NCI-H748 treated with DMSO at 0.1 percent for 48 hours (cell line): Measurements from ENCODE around the gene ZSCAN16.

ENCODE experiments used
- DNase-seq: peaks from one replicate; lab custom pipeline; 2025; lab: John Stamatoyannopoulos, UW

The ZSCAN16 gene

GRCh38 chr6:28134015-28134414, 9.6 kb downstream of the ZSCAN16 start:
- DNase-seq = peak; percentile 49

DNA sequence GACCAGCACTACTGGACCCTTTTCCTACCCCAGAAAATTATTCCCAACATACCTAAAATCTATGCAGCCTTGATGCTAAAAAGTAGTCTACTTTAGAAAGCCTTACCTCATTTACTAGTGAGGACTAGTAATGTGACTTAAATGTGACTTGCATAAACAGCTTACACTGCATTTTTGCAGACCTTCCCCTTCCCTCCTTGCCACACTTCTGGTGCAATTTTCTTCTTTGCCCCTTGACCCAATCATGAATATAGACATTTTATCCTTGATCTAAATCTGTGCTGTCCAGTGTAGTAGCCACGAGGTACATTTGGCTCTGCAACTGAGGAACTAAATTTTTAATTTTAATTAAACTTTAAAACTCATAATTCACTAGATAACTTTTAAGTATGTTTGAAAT, 10.3 kb downstream of the ZSCAN16 start:
- no peak for DNase-seq

GRCh38 chr6:28135393-28135792, 11.0 kb downstream of the ZSCAN16 start:
- DNase-seq = no peak

DNA sequence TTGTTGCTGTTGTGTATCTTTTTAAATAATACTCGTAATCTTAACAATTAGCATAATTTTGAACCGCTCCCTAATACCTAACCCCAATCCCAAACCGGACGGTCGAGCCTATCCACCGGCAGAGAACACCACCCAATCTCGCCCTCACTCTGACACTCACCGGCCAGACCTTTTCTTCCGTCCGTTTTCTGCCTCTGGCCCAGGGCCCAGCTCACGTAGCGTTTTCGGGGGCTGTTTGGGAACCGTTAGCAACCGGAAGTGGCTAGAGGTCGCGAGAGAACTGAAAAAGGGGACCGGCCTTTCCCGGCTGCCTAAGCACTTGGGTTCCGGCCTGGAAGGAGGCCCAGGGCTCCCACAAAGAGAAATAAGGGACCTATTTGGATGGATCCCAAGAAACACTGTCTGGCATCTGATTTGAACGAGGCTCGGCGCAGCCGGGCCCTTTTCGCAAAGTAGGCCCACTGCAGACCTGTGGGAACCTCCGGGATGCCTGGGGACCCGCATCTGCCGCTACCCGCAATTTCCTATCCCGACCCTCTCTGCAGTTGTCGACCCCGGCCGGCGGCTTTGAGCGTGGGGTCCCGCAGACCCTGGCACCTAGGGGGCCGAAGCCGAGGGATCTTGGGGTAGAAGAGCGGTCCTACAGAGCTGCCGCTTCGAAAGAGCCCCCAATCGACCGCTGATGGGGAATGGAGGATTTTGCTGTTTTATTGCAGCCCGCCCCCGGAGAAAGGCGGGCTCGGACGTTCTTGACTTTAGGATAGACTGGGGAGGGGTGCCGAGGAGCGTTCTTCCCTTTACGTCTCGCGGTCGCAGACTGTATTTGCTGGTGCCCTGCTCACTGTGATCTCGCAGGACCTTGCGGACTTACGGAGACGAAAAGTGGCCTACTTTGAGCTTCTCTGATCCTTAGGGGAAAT, 12.4 kb downstream of the ZSCAN16 start:
- peak; percentile 85 for DNase-seq

DNA sequence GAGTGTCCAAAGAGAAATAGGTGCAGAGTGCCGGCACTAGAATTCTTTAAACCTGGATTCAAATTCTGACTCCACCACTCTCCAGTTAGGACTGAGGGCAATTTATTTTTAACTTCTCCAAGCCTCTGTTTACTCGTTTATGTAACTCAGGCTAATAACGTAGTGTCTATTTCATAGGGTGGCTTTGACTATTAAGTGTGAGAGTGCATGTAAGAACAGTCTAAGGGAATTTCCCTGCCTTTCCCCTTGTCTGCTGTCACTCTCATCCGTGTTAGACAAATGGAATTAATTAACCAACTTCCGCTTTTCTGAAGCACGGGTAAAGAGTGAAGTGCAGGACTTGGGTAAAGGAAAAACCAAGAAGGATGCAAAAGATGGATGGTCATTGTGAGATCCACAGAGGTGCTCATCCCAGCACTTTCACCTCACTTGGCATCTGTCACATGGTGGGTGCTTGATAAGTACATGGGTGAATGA, 13.1 kb downstream of the ZSCAN16 start:
- peak; percentile 14 for DNase-seq

GRCh38 chr6:28139860-28140543, 15.6 kb downstream of the ZSCAN16 start:
- DNase-seq = no peak

DNA sequence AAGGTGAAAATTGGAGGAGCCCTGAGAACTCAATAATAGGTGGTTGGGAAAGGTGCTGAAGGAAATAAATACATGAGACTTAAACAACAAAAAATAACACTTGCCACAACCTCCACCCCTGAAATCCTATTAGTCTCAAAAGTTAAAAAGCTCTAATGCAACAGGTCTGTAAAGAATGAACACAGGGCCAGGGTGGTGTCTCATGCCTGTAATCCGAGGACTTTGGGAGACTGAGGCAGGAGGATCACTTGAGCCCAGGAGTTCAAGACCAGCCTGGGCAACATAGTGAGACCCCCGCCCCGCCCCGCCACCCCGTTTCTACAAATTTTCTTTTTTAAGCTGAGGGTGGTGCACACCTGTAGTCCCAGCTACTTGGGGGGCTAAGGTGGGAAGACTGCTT, 16.2 kb downstream of the ZSCAN16 start:
- no peak for DNase-seq

- peak; percentile 97 for DNase-seq
Observed at GRCh38 chr6:28141500-28142329, 17.3 kb downstream of the ZSCAN16 start, which contains the start of gene ZKSCAN8. TSS of gene ZKSCAN8 (plus strand) at chr6:28141883. CDS start at chr6:28148408, 6,525 bp downstream.

DNA sequence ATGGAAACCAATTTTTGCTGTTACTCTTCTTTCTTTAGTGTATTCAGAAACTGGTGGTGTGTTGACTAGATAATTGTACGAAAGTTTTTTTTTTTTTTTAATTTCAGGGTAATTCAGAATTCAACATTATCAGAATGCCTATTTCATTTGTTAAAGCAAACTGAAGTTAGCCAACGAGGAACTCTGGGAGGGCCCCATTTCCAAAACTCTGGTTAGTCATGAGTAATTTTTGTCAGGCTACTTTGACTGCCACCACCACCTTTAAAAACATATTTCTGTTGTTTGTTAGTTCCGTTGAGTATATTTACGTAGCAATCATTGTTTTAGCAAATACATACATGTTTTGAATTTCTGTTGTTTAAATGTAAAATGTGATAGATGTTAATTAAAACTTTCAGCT, 18.0 kb downstream of the ZSCAN16 start:
- DNase-seq = no peak

DNA sequence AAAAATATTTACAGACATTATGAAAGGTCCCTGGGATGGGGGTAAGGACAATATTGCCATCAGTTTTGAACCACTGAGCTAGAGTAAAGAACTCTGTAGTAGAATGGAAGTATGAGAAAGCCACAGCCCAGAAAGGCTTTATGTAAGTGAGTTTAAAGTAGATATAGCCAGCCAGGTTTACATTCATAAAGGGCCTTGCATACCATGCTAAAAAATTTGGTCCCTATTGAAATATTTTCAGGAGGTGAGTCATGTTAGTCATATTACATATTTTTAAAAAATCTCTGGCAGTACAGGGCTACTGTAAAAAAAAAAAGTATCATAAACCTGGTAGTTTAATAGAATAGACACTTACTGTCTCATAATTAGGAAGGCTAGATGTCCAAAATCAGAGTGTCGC, 20.8 kb downstream of the ZSCAN16 start:
- no peak for DNase-seq

GRCh38 chr6:28152531-28152930, 28.1 kb downstream of the ZSCAN16 start:
- DNase-seq = no peak

DNA sequence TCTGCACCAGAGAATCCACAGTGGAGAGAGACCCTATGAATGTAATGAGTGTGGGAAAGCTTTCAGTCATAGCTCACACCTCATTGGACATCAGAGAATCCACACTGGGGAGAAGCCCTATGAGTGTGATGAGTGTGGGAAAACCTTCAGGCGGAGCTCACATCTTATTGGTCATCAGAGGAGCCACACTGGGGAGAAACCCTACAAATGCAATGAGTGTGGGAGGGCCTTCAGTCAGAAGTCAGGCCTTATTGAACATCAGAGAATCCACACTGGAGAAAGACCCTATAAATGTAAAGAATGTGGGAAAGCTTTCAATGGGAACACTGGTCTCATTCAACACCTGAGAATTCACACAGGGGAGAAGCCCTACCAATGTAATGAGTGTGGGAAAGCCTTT, 29.1 kb downstream of the ZSCAN16 start:
- no peak for DNase-seq

DNA sequence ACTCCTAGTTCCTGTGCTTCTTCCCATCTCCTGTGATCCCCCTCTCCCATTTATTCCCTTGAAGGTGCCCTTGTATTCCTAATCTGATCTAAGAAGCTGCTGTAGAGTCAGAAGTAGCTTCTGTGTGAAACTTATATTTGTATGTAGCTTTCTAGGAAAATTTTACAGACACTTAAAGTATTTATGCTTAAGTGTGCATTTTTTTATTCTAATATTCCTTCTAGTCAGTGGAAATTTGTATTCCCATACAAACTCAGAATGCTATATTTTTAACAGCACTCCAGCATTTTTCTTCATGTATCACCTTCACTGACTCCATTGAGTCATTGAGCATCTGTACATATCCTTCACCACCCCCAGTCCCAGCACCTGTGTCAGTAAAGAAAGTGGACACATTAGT, 29.9 kb downstream of the ZSCAN16 start:
- DNase-seq = no peak

DNA sequence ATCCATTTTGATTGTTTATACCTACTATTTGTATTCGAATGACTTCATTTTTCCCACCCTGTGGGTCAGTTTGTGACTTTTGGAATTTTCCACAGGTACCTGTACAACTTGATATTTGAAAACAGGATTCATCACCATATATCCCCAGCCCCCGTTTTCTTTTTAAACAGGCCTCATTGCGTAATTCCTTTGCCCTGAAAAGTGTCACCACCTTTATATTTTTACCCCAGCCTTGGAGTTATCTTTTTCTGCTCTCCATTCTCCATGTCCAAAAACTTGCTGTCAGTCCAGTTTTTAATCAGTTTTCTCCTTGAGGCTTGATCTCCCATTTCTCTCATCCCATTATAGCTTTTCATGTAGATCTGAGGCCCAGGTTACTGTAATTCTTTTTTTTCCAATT, 33.9 kb downstream of the ZSCAN16 start:
- DNase-seq = no peak

DNA sequence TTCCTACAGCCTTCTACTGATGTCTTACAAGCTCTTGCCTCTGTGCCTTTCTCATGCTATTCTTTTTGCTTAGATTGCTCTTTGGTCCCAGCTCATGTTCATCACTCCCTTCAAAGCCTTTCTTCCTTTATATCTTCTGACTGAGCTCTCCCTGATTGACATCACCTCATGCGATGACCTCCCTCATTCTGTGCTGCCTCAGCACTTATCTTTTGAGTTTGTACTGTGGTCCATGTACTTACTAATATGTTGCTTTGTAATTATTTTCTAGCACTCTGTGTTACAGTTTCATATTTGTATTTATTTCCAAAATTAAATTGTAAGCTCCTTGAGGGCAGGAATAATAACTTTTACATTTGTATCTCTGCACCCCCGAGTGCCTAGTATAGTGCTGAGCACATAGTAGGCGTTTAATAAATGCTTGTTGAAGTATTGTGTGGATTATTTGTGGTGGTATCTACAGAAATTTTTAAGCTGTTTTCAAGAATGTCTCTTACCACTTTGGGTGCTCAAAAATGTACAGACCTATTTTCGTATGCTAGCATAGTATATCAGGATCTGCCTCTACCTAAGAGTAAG, 34.7 kb downstream of the ZSCAN16 start:
- DNase-seq = no peak

DNA sequence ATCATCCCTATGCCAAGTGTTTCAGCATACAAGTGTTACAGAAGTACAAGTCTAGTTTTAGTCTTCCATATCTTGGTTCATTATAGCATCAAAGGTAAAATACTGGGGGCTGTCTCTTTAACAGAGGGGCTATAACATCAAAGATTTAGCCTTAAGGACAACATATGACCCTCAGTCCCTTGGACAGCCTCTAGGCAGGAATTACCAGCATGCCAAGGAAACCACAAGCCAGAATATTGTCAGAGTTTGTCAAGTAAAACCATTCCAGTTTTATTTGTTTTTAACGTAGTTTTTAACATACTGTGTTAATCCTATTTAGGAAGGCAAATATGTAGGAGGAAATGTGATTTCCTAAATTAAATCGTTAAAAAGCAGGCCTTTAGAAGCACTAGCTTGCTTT, 35.8 kb downstream of the ZSCAN16 start:
- DNase-seq = no peak

GRCh38 chr6:28161410-28162079, 37.1 kb downstream of the ZSCAN16 start:
- DNase-seq = peak; percentile 23

DNA sequence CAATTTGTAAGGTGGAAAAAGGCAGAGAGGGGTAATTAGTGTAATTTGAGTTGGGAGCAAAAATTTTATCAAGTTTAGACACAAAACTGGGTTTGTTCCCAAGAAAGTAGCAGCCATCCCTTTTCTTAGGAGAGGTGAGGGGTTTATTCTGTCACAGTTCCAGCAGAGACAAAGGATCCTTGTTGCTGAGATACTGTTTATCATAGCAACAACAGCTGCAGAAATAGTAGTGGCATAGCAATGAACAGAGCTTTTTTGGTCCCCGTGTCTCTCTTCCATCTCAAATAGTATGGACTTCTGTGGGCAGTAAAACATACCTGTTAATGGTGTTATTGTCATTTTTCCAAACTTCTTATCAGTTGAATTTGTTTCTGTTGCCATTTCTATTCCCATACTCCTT, 41.2 kb downstream of the ZSCAN16 start:
- DNase-seq = no peak

GRCh38 chr6:28167068-28167467, 42.7 kb downstream of the ZSCAN16 start:
- DNase-seq = no peak

DNA sequence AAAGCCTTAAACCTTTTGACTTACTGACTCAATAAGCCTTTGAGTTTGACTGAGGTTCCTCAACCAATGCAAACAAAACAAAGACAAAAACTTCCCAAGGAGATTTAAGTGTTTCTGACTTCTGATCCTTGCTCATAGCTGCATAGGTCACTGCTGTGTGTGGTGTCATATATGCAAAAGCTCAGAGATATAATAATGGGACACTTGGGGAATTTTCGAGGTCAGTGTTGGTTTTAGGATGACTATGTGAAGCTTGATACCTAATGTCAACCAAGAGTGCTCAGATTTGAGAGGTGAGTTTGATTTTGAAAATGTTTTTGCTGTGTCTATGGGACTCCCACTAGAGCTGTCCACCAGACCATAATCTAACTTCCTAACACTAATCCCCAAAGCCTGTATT, 43.5 kb downstream of the ZSCAN16 start:
- DNase-seq = no peak

DNA sequence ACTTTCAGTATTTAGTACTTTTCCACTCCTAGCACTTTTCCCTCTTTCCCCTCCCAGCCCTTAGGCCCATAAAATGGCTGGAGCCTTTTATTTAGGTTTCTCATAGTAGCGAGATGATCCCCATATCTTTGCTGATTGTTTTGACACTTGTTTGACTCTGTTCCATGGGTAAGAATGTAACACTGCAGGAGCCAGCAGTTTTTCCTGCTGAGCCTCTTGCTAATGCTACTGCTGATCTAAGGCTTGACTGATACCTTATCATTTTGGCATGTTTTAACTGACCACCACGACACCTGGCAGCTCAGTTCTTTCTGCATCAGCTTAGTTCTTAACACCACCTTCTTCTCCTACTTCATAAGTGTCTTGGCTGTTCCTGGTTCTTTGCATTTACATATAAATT, 46.9 kb downstream of the ZSCAN16 start:
- no peak for DNase-seq
